Heart left ventricle (tissue), 16 donors: Measurements from ENCODE around the gene RPS19. TPM values are rescaled to one million over a fixed set of nuclear protein-coding genes. Genes with fewer than 3 reads are reported as not detected.

Experiments
- ATAC-seq, 4 donors: fragments of 200-7000 bp; cut with Tn5 transposase; one replicate each; pipeline ENCODE4 v1.9.1; 2020 to 2022; ENCODE audit warnings: moderate library complexity in 4 of 4, mild to moderate bottlenecking in 3 of 4, moderate number of reproducible peaks in 1 of 4
- DNase-seq, 5 donors: peaks; one replicate each; pipeline ENCODE4 v3.0.0-alpha.2; 2020
- H3K27ac ChIP-seq, 12 donors: fragments of 200-600 bp; sonication (generic) in 4 of 12; one replicate each; pipeline versions ENCODE4 v1.5.0 to v1.8.0; 2016 to 2022; ENCODE audit warnings: mild to moderate bottlenecking in 2 of 12
- H3K27me3 ChIP-seq, 9 donors: fragments of 200-600 bp; sonication (generic) in 2 of 9; one replicate each; pipeline versions ENCODE4 v1.5.1 to v1.8.0; 2016 to 2022; ENCODE audit warnings: mild to moderate bottlenecking in 3 of 9
- H3K36me3 ChIP-seq, 9 donors: fragments of 200-600 bp; sonication (generic) in 2 of 9; one replicate each; pipeline versions ENCODE4 v1.5.0 to v1.8.0; 2018 to 2022; ENCODE audit warnings: mild to moderate bottlenecking in 2 of 9
- H3K4me1 ChIP-seq, 12 donors: fragments of 200-600 bp; sonication (generic) in 4 of 12; one replicate each; pipeline versions ENCODE4 v1.5.0 to v1.8.0; 2016 to 2022; ENCODE audit warnings: mild to moderate bottlenecking in 3 of 12
- H3K4me3 ChIP-seq, 12 donors: fragments of 200-600 bp; sonication (generic) in 4 of 12; one replicate each; pipeline versions ENCODE4 v1.5.0 to v1.8.0; 2017 to 2022; ENCODE audit warnings: mild to moderate bottlenecking in 9 of 12, moderate library complexity in 4 of 12
- H3K9me3 ChIP-seq, 12 donors: fragments of 200-600 bp; sonication (generic) in 4 of 12; one replicate each; pipeline versions ENCODE4 v1.5.0 to v1.8.0; 2016 to 2022; ENCODE audit warnings: mild to moderate bottlenecking in 1 of 12
- POLR2A ChIP-seq, 2 donors: fragments of 450-650 bp; IDR thresholded peaks; one replicate each; pipeline ENCODE4 v1.6.1; 2017; ENCODE audit warnings: antibody characterized with exemption in 2 of 2, mild to moderate bottlenecking in 2 of 2, moderate library complexity in 2 of 2
- WGBS, 4 donors: extraction: QIAGEN DNeasy Blood & Tissue Kit in 2 of 4; methylation state at CpG; one replicate each; pipeline versions ENCODE4 v1.1.5 to v1.1.7; 2013 to 2018; 5-methylcytosine and 5-hydroxymethylcytosine counted together
- intact Hi-C, 10 donors: fragments of 100-400 bp; cut with DNase I; formaldehyde crosslinking; loops; one replicate each; pipeline versions ENCODE4 v1.11.1 to v1.14.2; 2022
- polyA plus RNA-seq, 2 donors: library from polyadenylated mRNA; stranded (reverse); fragments of 200-250 nt; gene quantifications; one replicate each; pipeline ENCODE4 v1.2.3, GENCODE V29; 2013
- total RNA-seq, 9 donors: library from RNA; depleted of rRNA in 2 of 9; stranded (reverse); fragments of >200 nt in 2 of 9; fragmentation: NEBNext Ultra II Directional in 3 of 9; extraction: Animal tissue kit (Norgen Biotek cat#: 25700) in 3 of 9; gene quantifications; one replicate each; pipeline versions ENCODE4 v1.1.0 to v1.2.4, GENCODE V29; 2016 to 2023
- TF ChIP-seq, protein P1 (sequence below), 12 donors: fragments of 200-600 bp; sonication (generic) in 4 of 12; IDR thresholded peaks; one replicate each; pipeline versions ENCODE4 v1.5.0 to v1.8.0; 2018 to 2022; ENCODE audit warnings: antibody characterized with exemption in 12 of 12, mild to moderate bottlenecking in 5 of 12
- donor health status: ischemic (EF 13 %, LVEDD 7.1; RV severe dilation, severe dysfunction).
- donor health status: healthy with polysubstance abuse.
- donor health status: DM: no; HTN: yes; CAD: no.
- donor health status: DM: no; HTN: no; CAD: no.
- donor health status: ischemic (EF 25% LVEDD 6.9; RV normal size, moderate dysfunction).
- donor health status: ischemic (EF 25% LVEDD 5.7; RV mildly dilated, moderate dysfunction).
- donor health status: healthy.
- donor health status: DM: yes; HTN: yes; CAD: no.
- donor health status: ischemic (EF 35%, LVEDD 5.7; RV mildly dilated, moderate dysfunction).
- donor health status: nonischemic (EF 11% LVEDD 7.7; RV severe dilation, severe dysfunction).
- donor health status: DM: yes; HTN: yes; CAD: no.
- donor health status: PGD.
- donor health status: ischemic (EF 29% LVEDD 5.4; RV normal size, mild dysfunction).
- donor health status: nonischemic (EF 23%, LVEDD 6.1; RV moderate dilation, normal function).

RPS19 gene
- total and polyA plus RNA-seq, 11 donors, result 161 to 1,676 (median 668) TPM

DNA sequence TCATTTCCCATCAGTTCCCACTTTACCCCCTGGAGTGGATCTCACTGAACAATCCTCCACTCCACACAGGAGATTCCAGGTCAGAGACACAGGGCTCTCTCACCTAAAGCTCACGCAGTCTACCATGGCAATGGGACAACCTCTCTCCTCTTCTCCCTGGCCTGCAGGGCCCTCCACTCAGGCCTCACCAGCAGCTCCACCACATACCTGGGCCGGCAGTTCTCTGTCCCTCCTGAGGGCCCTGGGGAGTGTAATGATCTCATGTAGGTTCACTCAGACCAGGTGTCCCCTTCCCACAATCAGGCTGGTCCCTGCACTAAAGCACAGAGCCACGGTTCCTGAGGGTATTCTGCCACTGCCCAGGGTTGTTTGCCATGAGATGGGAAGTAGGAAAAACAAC, 48.1 kb upstream of the RPS19 start:
- peaks cover 0 to 36% (median 0%) of the 10 kb centered on the region in 12 donors for H3K4me1 ChIP-seq
- no peak for ATAC-seq
- no peak overlapping the region for H3K27ac ChIP-seq
- intact Hi-C loops, result no loop called here
- WGBS, 4 donors, result 45 to 71% (median 62%) methylated on average over 3 of the region's 3 CpGs
- no peak for TF ChIP-seq POLR2A (IDR thresholded peaks at IDR 0.05)
- TF ChIP-seq, protein P1, sequence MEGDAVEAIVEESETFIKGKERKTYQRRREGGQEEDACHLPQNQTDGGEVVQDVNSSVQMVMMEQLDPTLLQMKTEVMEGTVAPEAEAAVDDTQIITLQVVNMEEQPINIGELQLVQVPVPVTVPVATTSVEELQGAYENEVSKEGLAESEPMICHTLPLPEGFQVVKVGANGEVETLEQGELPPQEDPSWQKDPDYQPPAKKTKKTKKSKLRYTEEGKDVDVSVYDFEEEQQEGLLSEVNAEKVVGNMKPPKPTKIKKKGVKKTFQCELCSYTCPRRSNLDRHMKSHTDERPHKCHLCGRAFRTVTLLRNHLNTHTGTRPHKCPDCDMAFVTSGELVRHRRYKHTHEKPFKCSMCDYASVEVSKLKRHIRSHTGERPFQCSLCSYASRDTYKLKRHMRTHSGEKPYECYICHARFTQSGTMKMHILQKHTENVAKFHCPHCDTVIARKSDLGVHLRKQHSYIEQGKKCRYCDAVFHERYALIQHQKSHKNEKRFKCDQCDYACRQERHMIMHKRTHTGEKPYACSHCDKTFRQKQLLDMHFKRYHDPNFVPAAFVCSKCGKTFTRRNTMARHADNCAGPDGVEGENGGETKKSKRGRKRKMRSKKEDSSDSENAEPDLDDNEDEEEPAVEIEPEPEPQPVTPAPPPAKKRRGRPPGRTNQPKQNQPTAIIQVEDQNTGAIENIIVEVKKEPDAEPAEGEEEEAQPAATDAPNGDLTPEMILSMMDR (IDR thresholded peaks at IDR 0.05), result no peak
- no peak overlapping the region for H3K4me3 ChIP-seq
- no peak for DNase-seq
- peaks cover 0 to 26% (median 0%) of the 10 kb centered on the region in 9 donors for H3K27me3 ChIP-seq
- H3K36me3 ChIP-seq, result no peaks in the 10 kb centered on the region
- H3K9me3 ChIP-seq, result no peaks in the 10 kb centered on the region

DNA sequence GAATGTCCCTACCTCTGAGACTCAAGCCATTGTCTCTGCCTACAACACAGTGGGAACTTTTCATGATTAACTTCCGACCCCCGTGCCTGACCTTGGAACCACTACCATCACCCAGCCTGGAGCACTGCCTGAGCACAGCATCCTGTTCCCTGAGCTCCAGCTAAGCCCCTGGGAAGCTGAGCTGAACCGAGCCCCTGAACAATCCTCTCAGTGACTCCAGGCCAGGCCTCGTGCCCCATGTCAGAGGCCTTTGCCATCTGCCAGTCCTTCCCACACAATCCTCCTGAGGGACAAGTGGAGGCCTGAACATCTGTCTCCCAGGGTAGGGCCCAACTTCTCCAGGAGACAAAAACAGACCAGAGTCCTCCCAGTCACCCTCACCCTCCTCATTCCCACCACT, 46.1 kb upstream of the RPS19 start:
- no peak for ATAC-seq

GRCh38 chr19:41815301-41815700, 44.8 kb upstream of the RPS19 start:
- no peak for TF ChIP-seq POLR2A (IDR thresholded peaks at IDR 0.05)
- TF ChIP-seq, protein P1 (IDR thresholded peaks at IDR 0.05), result no peak
- ATAC-seq (no peak), DNase-seq (no peak)
- no peak overlapping the region for H3K4me3 ChIP-seq
- WGBS, 4 donors, result 58 to 68% (median 66%) methylated on average over 4 of the region's 4 CpGs
- no peaks in the 10 kb centered on the region for H3K9me3 ChIP-seq
- intact Hi-C loops, result no loop called here
- H3K27me3 ChIP-seq, result peaks cover 0 to 17% (median 0%) of the 10 kb centered on the region in 9 donors
- H3K27ac ChIP-seq, result no peak overlapping the region
- peaks cover 0 to 13% (median 0%) of the 10 kb centered on the region in 12 donors for H3K4me1 ChIP-seq
- no peaks in the 10 kb centered on the region for H3K36me3 ChIP-seq

More for the DNA sequence above, 46.1 kb upstream of the RPS19 start:
- no peak for DNase-seq
- Histone ChIP-seq H3K4me1 (peaks cover 0 to 24% (median 0%) of the 10 kb centered on the region in 12 donors), H3K4me3 (no peak overlapping the region), H3K27ac (no peak overlapping the region), H3K36me3 (no peaks in the 10 kb centered on the region), H3K27me3 (peaks cover 0 to 26% (median 0%) of the 10 kb centered on the region in 9 donors), H3K9me3 (no peaks in the 10 kb centered on the region)
- WGBS, 4 donors, result 44 to 51% (median 46%) methylated on average over 4 of the region's 4 CpGs
- intact Hi-C loops, result no loop called here
- TF ChIP-seq POLR2A (IDR thresholded peaks at IDR 0.05), result no peak
- TF ChIP-seq, protein P1 (IDR thresholded peaks at IDR 0.05), result no peak

GRCh38 chr19:41816761-41817160, 43.3 kb upstream of the RPS19 start:
- intact Hi-C loops, result no loop called here
- H3K36me3 ChIP-seq, result no peaks in the 10 kb centered on the region
- no peaks in the 10 kb centered on the region for H3K4me1 ChIP-seq
- H3K4me3 ChIP-seq, result no peak overlapping the region
- peaks cover 0 to 19% (median 0%) of the 10 kb centered on the region in 9 donors for H3K27me3 ChIP-seq
- TF ChIP-seq, protein P1 (IDR thresholded peaks at IDR 0.05), result no peak
- no peak for TF ChIP-seq POLR2A (IDR thresholded peaks at IDR 0.05)
- no peak for ATAC-seq
- H3K9me3 ChIP-seq, result no peaks in the 10 kb centered on the region
- no peak overlapping the region for H3K27ac ChIP-seq
- WGBS, 4 donors, result 63 to 78% (median 68%) methylated on average over 2 of the region's 2 CpGs
- DNase-seq, result no peak
